ENCODE results near the gene COMT. TPM values are rescaled to one million over a fixed set of nuclear protein-coding genes. Genes with fewer than 3 reads are reported as not detected.

COMT gene
- total RNA-seq, 1 experiment from 2014 or later: 109 TPM

GRCh38 chr22:19992481-19992911 lies 50.9 kb downstream of the COMT start:
- Histone ChIP-seq H3K27me3 (ENCODE audit: insufficient read depth, low read length) (no peaks in the 10 kb centered on the region), H4K20me1 (ENCODE audit: insufficient read depth) (no peaks in the 10 kb centered on the region), H3K4me3 (replicated peaks in 1 of 2; ENCODE audit: low read depth in 1 of 2, low read length in 2 of 2) (no peak overlapping the region), H3K79me2 (ENCODE audit: insufficient read depth, low read length) (no peaks in the 10 kb centered on the region), H3K9me2 (ENCODE audit: insufficient read depth) (no peaks in the 10 kb centered on the region), H3K9me3 (ENCODE audit: control insufficient read depth in 1 of 2, insufficient read depth in 1 of 2, low read depth in 1 of 2, low read length in 2 of 2) (no peaks in the 10 kb centered on the region), H3K27ac (ENCODE audit: low read depth, low read length) (no peak overlapping the region), H3K9ac (ENCODE audit: low read length) (no peak overlapping the region), H3K36me3 (ENCODE audit: control insufficient read depth in 1 of 2, insufficient read depth in 2 of 2, low read length in 2 of 2) (no peaks in the 10 kb centered on the region), H3K4me2 (ENCODE audit: low read length) (no peak overlapping the region), H2AFZ (ENCODE audit: low read depth, low read length, poor library complexity, severe bottlenecking) (no peak overlapping the region), H3K4me1 (ENCODE audit: control insufficient read depth in 1 of 2, insufficient read depth in 2 of 2, low read length in 2 of 2) (peaks cover 0 to under 1% of the 10 kb centered on the region in 2 experiments; a peak in 1 of 4 replicates)
- ChIA-PET CTCF (no interaction called here), RAD21 (ENCODE audit: low non-redundant PET in 1 of 2, low total read pairs in 2 of 2, uncharacterized antibody in 2 of 2, unreplicated experiment in 2 of 2) (no interaction called here), POLR2A (no interaction called here)
- no TSS peak for BruUV-seq (replicated peaks)
- no peak for ATAC-seq
- TF ChIP-seq FOSL1 (IDR thresholded peaks at IDR 0.05; ENCODE audit: low read depth) (no peak), EZH2phosphoT487 (IDR thresholded peaks at IDR 0.05; ENCODE audit: borderline replicate concordance) (no peak), MAX (IDR thresholded peaks at IDR 0.05) (no peak), EZH2 (IDR thresholded peaks at IDR 0.05) (no peak), TCF7L2 (IDR thresholded peaks at IDR 0.05; ENCODE audit: borderline replicate concordance, extremely low read depth, insufficient read depth, insufficient read length) (no peak), CEBPB (IDR thresholded peaks at IDR 0.05; ENCODE audit: low read depth) (no peak), ELF1 (IDR thresholded peaks at IDR 0.05; ENCODE audit: borderline replicate concordance, low read depth) (no peak), CBX3 (IDR thresholded peaks at IDR 0.05; ENCODE audit: low read depth) (no peak), ZFX (IDR thresholded peaks at IDR 0.05) (no peak), SP1 (IDR thresholded peaks at IDR 0.05; ENCODE audit: low read depth) (no peak), ZBTB33 (IDR thresholded peaks at IDR 0.05; ENCODE audit: extremely low read depth, insufficient replicate concordance, low read length) (no peak), ZNF274 (IDR thresholded peaks at IDR 0.05; ENCODE audit: low read depth, low read length) (no peak), RAD21 (IDR thresholded peaks at IDR 0.05; ENCODE audit: low read depth) (no peak), CTCF (IDR thresholded peaks at IDR 0.05 in 2 of 3, conservative IDR thresholded peaks at IDR 0.05 in 1 of 3; ENCODE audit: borderline replicate concordance in 1 of 3, insufficient read depth in 1 of 3, low read depth in 2 of 3, low read length in 2 of 3) (no peak), SRF (IDR thresholded peaks at IDR 0.05; ENCODE audit: low read depth) (no peak), POLR2AphosphoS5 (IDR thresholded peaks at IDR 0.05; ENCODE audit: low read depth, low read length) (no peak)
- no peak for DNase-seq (ENCODE audit: low read depth, low spot score)
- intact Hi-C loops (cut with micrococcal nuclease): no loop called here
